Measurements from ENCODE around the gene WIPI1. TPM values are rescaled to one million over a fixed set of nuclear protein-coding genes. Genes with fewer than 3 reads are reported as not detected.

Gene WIPI1
- total and polyA plus RNA-seq, 2 of the 13 experiments (the other 11 are each of a cell fraction or from before 2014, with no cell fraction given), result 29.4 to 141 TPM

GRCh38 chr17:68446626-68447041 is 10.7 kb downstream of the WIPI1 start:
- no peak for FAIRE-seq
- Histone ChIP-seq H3K36me3 (replicated peaks in 1 of 2; ENCODE audit: control insufficient read depth in 1 of 2, insufficient read depth in 2 of 2, low read length in 2 of 2) (peaks cover 12 to 48% of the 10 kb centered on the region in 2 experiments), H3K9me3 (ENCODE audit: low read length) (no peaks in the 10 kb centered on the region), H3K4me1 (ENCODE audit: insufficient read depth, low read length) (peaks cover 12% of the 10 kb centered on the region), H3K27me3 (ENCODE audit: control insufficient read depth in 1 of 2, insufficient read depth in 2 of 2, low read length in 2 of 2) (no peaks in the 10 kb centered on the region), H3K4me3 (replicated peaks in 1 of 3; ENCODE audit: insufficient read depth in 1 of 3, low read depth in 2 of 3, low read length in 3 of 3) (no peak overlapping the region), H4K20me1 (ENCODE audit: insufficient read depth, low read length) (no peaks in the 10 kb centered on the region), H2AFZ (ENCODE audit: low read length) (no peak overlapping the region), H3K79me2 (ENCODE audit: insufficient read depth, low read length) (no peaks in the 10 kb centered on the region), H3K27ac (ENCODE audit: extremely low read length, insufficient read depth, low read length) (no peak overlapping the region), H3K4me2 (ENCODE audit: low read depth, low read length) (no peak overlapping the region), H3K9ac (ENCODE audit: insufficient read depth, low read depth, low read length) (no peak overlapping the region)
- no TSS peak for BruUV-seq (replicated peaks)
- no peak for ATAC-seq
- intact Hi-C loops (cut with micrococcal nuclease; ENCODE audit: unreplicated experiment), result no loop called here
- POLR2A ChIA-PET, result interaction anchor here (0.9 kb wide), 1 partner anchor 9 kb away, joined by 3 read pairs; no protein-coding TSS in a partner anchor
- no peak for DNase-seq (ENCODE audit: low spot score)
- CTCF ChIA-PET (ENCODE audit: low intra/inter-chr PET ratio, low total read pairs), result no interaction called here
- in situ Hi-C loops (cut with HindIII; ENCODE audit: extremely low pct_ligation_motif_present, low pct_unique_long_range_greater_than_20kb), result no loop called here
- no peak for TF ChIP-seq ZNF687 (CRISPR knock-in tag; IDR thresholded peaks at IDR 0.05)
- no peak for TF ChIP-seq PHF5A (CRISPR knock-in tag; IDR thresholded peaks at IDR 0.05; ENCODE audit: low read depth, unreplicated experiment)
- TF ChIP-seq ZNF414 (CRISPR knock-in tag; IDR thresholded peaks at IDR 0.05), result no peak
- no peak for TF ChIP-seq BHLHE40 (IDR thresholded peaks at IDR 0.05; ENCODE audit: low read length)
- TF ChIP-seq MAZ (IDR thresholded peaks at IDR 0.05; ENCODE audit: borderline replicate concordance, low read depth, low read length), result no peak
- no peak for TF ChIP-seq MAZ (CRISPR knock-in tag; IDR thresholded peaks at IDR 0.05; ENCODE audit: low read depth)
- no peak for TF ChIP-seq ZNF782 (CRISPR knock-in tag; IDR thresholded peaks at IDR 0.05; ENCODE audit: borderline replicate concordance)
- TF ChIP-seq SOX5 (CRISPR knock-in tag; IDR thresholded peaks at IDR 0.05; ENCODE audit: borderline replicate concordance), result no peak
- TF ChIP-seq ZSCAN31 (CRISPR knock-in tag; IDR thresholded peaks at IDR 0.05; ENCODE audit: low read depth), result no peak
- no peak for TF ChIP-seq PRDM10 (CRISPR knock-in tag; IDR thresholded peaks at IDR 0.05; ENCODE audit: low read depth)
- 96% methylated on average over 9 of the region's 9 CpGs for WGBS (ENCODE audit: low lambda C conversion rate)

Measured in HepG2 (cell line).